ENCODE measurements around the gene UPK3BL1.
"Not testable (repeated sequence)": the region's sequence is repeated elsewhere in the genome, so short reads cannot be mapped to it uniquely, and the experiment has no call there.

Gene UPK3BL1

DNA sequence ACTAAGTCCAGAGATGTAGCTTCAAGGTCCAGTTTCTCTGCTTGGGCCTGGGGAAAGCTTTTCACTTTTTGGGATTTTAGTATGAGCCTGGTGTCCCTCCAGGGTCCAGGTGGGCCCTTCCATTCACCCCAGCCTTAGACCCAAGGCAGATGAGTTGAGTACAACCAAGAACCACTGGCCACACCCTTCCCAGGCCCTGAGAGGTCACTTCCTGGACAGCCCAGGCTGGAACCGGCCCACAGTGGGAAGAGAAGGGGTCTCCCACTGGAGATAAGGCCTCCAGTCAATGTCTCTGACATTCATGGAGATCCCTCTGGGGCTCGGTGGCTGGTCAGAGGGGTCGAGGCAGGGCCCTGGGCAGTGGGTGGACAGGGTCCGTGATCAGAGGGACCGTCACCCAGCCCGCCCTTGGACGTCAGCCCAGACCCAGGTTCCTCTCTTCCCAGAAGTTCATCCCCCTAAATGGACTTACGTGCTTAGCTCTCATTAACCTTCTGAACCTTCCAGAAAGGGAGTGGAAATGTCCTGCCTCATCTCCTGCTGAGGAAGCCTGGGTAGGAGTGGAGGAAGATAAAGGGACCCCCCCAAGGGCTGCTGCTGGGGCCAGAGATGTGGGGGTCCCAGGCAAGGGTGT lies 15.2 kb downstream of the UPK3BL1 start:
- not testable (repeated sequence) for FAIRE-seq

DNA sequence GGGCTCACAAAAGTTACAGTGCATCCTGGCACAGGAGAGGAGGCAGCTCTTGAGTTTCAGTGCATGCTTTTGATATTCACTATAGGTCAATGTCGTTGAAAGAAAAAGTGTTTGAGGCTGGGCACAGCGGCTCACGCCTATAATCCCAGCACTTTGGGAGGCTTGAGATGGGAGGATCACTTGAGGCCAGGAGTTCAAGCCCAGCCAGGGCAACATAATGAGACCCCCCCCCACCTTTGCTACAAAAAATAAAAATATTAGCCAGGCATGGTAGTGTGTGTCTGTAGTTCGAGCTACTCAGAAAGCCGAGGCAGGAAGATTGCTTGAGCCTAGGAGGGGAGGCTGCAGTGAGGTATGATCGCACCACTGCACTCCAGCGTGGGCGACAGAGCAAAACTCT lies 24.5 kb downstream of the UPK3BL1 start:
- FAIRE-seq, result not testable (repeated sequence)

DNA sequence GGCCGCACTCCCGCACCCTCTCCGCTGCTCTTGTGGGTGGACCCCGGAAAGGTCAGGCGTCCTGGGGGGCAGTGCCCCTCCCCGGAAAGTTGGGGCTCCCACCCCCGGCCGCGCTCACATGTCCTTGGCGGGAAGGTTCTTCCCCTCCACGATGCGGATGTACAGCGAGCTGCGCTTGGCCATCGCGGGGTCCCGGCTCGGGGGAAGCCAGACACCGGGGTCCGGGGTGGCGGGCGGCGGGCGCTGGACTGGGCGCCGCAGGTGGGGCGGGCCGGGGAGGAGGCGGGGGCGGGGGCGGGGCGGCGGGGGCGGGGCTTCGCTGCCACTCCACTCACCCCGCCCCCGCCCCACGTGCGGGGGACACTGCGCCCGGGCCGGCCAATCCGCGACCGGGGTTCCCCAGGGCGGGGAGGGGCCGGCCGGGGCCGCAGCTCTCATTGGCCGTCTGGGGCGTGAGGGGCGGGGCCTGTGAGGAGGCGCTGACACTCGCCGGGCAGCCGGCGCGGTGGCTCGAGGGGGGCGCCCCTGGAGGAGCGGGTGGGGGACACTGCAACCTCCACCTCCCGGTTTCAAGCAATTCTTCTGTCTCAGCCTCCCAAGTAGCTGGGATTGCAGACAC lies 26.0 kb downstream of the UPK3BL1 start, which contains the start of gene RASA4:
Gene RASA4 (minus strand): TSS at position 250 of the 619 bp plus-strand sequence. CDS start 67 bp downstream, at position 183.
- not testable (repeated sequence) for FAIRE-seq

DNA sequence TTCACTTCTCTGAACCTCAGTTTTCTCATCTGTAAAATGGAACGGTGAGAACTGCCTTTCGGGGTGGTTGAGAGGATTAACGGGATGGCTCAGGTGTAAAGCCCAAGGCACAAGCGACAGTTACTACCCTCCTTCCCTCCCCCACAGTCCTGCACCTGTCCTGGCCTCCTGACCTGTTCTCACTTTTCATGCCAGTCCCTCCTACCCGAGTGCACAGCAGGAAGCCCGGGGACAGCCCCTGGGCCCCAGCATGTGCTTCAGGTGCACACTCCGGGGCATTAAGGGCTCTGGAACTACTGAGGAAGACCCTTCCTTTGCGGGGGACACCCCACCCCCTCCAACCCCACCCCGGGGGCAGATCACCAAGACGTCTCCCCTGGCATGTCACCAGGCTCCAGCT lies 26.7 kb downstream of the UPK3BL1 start:
- FAIRE-seq, result not testable (repeated sequence)

DNA sequence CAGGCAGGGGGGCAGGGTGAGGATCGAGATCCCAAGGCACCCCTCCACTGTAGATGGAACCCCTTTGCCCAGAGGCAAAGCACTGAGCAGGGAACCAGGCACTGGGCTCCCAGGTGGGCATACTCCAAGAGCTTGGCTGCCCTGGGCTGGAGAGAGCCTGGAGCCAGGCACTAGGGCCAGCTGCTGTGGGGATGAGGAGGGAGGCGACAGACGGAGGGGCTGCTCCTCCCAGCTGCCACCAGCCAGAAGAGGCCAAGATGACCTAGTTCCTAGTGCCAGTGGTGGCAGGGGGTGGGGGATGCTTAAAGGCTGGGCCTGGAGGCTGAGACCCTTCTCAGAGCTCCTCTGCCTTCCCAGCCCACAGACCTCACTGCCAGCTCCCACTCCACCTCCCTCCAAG lies 27.7 kb downstream of the UPK3BL1 start:
- not testable (repeated sequence) for FAIRE-seq

DNA sequence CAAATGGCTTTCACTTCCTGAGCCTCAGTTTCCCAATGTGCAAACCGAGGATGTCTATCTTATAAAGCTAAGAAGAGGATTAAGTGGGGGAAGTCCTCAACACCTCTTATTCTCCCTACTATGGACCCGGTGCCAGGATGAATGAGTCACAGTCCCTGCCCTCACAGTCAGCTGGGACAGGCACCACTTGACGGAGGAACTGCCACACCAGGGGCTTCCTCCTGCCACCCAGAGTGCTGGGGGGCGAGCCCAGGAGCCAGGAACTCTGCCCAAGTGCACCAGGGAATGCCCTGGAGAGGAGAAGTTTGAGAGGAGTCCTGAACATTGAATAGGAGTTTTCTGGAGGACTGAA lies 28.3 kb downstream of the UPK3BL1 start:
- not testable (repeated sequence) for FAIRE-seq

DNA sequence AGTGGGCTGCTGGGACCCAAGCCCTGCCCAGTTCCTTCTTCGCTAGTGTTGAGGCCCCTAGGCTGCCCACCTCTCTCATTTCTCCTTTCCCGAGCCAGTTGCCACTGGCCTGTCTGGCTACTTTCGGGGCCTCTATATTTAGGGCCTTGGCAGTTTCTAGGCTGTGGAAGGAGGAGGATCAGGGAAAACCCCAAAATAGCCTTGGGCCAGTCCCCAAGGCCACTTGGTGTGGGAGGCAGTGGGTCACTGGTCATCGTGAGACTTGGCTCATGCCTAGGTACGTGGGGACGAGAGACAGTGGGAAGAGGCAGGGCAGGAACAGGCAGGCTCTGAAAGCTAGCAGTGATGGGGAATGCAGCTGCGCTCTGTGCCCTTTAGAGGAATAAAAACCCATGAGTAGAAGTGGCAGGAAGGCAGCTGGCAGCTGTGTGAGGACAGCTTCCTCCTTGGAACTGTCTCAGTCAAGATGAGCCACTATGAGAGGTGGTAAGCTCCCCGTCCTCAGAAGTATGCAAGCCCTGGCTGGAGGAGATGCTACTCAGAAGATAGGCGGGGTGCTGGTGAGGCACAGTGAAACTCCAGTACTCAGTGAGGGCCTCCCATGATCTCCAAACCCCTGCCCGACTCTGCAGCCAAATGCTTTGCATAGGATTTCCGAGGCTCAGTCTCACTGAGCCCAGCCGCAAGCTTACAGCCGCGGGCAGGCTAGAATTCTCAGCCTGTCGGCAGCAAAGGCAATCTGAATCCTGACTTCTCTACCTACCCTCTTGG lies 28.8 kb downstream of the UPK3BL1 start:
- not testable (repeated sequence) for FAIRE-seq

DNA sequence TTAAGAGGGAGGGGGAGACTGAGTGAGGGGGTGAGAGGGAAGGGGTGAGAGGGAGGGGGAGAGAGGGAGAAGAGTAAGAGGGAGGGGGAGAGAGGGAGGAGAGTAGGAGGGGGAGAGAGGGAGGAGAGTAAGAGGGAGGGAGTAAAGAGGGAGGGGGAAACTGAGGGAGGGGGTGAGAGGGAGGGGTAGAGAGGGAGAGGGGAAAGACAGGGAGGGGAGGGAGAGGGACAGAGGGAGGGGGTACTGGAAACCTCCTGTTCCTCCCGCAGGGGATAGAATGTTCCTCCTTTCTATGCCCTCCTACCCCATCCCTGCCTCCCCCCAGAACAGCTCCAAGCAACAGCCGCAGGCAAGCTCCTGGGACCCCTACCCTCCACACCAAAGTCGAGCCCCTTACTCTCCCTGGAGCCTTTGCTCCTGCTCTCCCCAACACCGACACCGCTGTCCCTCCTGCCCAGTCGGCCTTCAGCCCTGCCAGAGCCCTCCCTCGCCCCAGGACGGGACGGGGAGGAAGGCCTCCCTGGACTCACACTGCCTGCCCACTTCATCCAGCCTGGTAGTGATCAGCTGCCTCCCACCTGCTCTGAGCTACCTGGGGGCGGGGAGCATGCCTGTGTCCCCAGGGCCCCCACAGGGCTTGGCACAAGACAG lies 30.8 kb downstream of the UPK3BL1 start:
- FAIRE-seq, result not testable (repeated sequence)

DNA sequence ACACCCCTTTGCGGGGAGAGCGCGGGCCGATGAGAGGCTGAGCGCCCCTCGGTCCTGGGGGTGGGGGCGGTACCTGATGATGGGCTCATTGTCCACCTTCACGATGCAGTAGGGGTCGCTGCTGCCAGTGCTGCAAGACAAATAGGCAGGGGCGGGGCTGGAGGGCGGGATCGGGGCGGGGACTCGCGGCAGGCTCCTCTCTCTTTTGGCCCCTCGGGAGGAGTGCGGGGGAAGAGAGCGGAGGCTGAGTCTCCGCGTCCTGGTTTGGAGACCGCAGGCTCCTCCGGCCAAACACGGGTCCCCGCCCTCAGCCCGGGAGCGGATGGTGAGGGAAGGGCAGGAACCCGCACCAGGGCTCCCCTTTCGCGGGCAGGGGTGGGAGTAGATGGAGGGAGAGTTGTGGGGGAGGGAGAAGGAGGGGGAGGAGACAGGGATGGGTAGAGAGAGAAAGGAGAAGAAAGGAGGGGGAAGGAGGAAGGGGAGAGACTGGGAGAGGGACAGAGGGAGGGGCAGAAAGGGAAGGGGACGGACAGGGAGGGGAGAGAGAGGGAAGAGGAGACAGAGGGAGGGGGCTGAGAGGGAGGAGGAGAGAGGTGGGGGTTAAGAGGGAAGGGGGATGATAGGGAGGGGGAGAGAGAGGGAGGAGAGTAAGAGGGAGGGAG lies 31.4 kb downstream of the UPK3BL1 start:
- FAIRE-seq, result not testable (repeated sequence)

DNA sequence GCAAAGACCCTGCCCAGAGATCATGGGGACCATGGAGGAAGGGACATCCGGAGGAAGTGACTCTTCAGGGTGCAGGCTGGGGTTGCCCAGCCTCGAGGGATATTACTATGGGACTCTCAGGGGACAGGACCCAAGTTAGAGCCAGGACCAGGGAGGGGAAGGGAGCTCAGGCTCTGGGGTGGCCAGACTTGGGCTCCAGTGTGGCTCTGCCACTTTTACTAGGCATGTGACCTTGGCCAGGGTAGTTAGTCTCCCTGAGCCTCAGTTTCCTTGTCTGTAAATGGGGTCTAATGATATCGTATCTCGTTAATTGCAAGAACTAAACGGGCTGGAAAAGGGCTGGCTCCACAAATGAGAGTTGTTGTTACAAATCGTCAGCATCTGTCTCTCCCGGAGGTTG lies 32.1 kb downstream of the UPK3BL1 start:
- not testable (repeated sequence) for FAIRE-seq

DNA sequence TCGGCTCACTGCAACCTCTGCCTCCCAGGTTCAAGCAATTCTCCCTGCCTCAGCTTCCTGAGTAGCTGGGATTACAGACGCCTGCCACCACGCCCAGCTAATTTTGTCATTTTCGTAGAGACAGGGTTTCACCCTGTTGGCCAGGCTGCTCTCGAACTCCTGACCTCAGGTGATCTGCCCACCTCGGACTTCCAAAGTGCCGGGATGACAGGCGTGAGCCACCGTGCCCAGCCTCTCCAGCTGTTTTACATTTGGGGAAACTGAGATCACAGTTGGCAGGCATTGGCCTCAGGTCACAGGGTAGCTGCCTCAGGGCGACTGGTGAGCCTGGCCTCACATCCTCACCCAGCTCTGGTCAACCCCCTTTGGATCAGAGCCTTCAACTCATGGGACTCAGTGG lies 32.9 kb downstream of the UPK3BL1 start:
- FAIRE-seq, result not testable (repeated sequence)

DNA sequence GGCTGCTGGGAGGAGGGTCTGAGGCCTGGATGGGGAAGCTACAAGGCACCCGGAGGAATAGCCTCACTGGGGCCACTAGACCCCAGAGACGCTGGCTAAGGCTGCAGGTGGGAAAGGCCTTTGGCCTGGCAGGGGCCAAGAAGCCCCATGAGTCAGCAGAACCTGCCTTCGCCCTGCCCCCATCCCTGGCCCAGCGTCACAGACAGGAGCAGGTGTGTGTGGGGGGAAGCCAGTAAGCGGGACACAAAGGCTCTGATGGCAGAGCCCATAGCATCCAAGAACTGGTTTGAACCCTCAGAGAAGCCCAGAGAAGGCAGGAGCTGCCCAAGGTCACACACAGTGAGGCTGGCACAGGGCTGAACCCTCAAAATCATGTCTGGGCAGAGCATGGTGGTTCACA lies 35.7 kb downstream of the UPK3BL1 start:
- FAIRE-seq, result not testable (repeated sequence)

DNA sequence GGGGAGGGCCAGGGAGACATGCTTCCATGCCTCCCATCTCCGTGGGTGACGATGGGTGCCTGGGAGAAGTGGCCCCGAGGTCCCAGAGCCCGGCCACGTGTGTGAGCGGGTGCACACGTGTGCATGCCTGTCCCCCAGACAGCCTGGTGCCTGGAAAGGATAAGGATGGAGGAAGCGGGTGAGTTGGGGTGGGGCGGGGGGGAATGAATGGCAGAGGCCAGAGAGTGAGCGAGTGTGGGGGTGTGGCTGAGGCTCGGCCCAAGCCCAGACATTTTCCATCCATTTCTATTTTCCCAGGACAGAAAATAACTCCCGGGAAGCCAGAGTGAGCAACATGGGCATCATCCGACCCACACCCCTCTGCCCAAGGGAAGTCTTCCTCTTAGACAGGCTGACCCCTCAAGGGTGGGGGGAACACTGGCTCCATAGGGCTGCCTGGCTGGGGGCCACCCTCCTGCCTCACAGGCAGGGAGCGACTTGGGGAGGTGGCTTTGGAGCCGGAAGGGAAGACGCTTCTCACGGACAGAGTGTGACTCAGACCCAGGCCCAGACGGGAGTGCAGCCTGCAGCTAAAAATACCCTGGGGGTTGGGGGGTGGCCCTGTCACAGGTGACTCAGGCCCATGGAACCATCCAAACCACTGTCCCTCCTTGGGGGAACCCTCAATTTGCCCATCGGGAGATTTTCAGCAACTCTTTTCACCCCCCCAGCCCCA lies 38.0 kb downstream of the UPK3BL1 start:
- FAIRE-seq, result not testable (repeated sequence)

DNA sequence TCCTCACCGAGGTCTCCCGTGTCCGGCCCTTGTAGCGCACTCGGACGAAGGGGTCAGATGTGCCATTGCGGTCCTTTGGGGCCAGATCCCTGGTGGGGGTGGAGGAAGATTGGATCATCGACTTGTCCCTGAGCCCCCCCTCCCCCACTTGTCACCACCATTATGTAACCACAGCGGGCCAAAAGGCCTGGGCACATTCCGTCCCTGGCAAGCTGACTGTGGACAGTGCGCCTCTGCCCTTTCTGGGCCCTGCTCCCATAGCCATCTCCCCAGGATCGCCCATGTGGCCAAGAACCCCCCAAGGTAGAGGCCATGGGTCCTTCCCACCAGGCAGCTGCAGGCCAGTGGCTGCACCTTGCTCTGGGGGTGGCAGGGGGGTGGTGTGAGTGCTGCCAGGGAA lies 40.3 kb downstream of the UPK3BL1 start:
- not testable (repeated sequence) for FAIRE-seq

DNA sequence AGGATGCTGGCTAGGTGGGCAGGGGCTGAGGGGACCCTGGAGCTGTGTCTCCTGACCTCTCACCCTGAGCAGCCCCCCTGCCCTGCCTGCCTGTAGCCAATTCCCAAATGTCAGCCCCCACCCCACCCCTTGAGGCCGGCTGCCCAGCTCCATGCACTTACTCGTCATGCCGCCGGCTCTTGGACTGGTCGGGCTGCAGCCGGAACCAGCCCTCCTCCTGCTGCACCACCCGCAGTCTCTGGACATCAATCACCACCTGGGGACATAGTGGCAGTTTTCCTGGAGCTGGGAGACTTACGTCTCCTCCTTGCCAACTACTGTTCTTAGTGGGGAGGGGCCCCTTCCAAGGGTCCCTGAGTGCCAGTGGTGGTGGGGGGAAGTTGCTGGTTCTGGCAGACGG lies 42.9 kb downstream of the UPK3BL1 start:
- FAIRE-seq, result not testable (repeated sequence)

DNA sequence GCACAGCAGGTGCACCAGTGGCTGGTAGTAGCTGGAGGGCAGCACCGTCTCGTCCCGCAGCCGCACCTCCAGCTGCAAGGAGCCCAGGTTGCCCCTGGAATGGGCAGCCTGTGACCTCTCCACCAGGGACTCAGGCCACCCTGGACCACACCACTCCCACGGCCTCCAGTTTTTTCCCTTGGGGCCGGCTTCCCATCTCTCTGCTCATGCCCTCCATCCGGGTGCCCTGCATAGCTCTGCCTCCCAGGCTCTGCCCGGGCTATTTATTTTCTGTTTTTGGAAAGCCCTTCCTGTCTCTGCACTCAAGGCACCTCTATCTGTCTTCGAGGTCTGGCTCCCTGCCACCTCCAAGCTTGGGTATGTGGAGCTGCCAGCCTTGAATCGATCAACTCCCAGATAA lies 46.6 kb downstream of the UPK3BL1 start:
- FAIRE-seq, result not testable (repeated sequence)

DNA sequence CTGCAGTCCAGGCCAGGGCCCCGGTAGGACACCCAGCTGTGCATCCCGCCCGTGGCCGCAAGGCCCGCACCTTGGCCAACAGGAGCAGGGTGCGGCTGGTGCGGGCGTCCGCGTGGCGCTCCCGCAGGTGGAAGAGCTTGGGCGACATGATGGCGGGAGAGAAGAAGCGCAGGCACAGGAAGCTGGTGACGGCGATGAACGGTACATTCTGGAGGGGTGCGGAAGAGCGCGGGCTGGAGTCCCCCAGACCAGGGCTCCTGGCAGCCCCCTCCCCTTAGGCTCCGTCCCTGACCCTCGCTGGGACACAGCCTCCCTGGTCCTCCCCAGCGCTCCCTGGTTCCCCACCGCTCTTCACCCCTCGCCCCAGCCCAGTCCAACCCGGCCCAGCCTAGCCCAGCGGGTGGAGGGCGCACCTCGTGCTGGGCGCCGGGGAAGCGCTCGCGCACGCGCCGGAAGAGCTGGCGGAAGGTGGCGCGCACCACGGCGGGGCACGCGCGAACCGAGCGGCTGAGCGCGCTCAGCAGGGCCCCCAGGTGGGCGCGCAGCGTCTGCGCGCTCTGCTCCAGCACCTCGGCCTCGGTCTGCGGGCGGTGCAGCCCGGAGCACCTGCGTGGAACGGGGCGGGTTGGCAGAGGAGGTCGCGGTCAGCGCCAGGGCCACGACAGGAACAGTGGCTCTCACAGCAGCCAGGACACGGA lies 48.8 kb downstream of the UPK3BL1 start:
- not testable (repeated sequence) for FAIRE-seq

DNA sequence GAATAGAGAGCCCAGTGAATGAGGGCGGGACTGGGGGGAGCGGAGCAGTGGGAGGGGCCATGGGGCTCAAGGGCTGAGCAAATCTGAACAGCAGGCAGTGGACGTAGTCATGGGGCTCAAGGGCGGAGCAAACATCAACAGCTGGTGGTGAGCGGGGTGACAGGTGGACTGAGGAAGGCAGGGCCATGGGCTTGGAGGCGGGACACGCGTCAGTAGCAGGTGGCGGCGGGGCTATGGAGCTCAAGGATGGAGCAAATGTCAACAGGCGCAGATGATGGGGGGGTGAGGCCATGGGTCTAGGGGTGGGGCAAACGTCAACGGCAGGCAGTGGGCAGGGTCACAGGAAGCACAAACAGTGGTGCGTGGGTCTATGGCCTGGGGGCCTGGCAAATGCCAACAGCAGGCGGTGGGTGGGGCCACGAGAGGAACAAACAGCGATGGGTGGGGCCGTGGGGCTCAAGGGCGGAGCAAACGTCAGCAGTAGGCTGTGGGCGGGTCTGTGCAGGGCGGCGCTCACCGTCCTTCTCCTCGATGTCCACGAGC lies 50.0 kb downstream of the UPK3BL1 start:
- FAIRE-seq, result not testable (repeated sequence)

DNA sequence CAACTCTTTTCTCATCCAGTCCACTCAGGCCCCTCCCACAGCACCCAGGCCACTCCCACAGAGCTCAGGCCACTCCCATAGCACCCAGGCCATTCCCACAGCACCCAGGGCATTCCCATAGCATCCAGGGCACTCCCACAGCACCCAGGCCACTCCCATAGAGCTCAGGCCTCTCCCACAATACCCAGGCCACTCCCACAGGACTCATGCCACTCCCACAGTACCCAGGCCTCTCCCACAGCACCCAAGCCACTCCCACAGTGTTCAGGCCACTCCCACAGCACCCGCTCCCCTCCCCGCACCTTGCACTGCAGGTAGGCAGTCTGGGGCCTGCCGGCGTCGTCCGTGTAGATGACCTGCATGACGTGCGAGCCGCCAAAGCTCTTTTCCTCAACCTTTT lies 52.7 kb downstream of the UPK3BL1 start:
- FAIRE-seq, result not testable (repeated sequence)
